KG1 (cell line): Measurements from ENCODE around the gene TTC14.
"Not testable (repeated sequence)": the region's sequence is repeated elsewhere in the genome, so short reads cannot be mapped to it uniquely, and the experiment has no call there.

Experiments used
- DNase-seq: peaks from one replicate; lab custom pipeline; 2025; lab: John Stamatoyannopoulos, UW

TTC14 gene, protein sequence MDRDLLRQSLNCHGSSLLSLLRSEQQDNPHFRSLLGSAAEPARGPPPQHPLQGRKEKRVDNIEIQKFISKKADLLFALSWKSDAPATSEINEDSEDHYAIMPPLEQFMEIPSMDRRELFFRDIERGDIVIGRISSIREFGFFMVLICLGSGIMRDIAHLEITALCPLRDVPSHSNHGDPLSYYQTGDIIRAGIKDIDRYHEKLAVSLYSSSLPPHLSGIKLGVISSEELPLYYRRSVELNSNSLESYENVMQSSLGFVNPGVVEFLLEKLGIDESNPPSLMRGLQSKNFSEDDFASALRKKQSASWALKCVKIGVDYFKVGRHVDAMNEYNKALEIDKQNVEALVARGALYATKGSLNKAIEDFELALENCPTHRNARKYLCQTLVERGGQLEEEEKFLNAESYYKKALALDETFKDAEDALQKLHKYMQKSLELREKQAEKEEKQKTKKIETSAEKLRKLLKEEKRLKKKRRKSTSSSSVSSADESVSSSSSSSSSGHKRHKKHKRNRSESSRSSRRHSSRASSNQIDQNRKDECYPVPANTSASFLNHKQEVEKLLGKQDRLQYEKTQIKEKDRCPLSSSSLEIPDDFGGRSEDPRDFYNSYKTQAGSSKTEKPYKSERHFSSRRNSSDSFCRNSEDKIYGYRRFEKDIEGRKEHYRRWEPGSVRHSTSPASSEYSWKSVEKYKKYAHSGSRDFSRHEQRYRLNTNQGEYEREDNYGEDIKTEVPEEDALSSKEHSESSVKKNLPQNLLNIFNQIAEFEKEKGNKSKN

DNA sequence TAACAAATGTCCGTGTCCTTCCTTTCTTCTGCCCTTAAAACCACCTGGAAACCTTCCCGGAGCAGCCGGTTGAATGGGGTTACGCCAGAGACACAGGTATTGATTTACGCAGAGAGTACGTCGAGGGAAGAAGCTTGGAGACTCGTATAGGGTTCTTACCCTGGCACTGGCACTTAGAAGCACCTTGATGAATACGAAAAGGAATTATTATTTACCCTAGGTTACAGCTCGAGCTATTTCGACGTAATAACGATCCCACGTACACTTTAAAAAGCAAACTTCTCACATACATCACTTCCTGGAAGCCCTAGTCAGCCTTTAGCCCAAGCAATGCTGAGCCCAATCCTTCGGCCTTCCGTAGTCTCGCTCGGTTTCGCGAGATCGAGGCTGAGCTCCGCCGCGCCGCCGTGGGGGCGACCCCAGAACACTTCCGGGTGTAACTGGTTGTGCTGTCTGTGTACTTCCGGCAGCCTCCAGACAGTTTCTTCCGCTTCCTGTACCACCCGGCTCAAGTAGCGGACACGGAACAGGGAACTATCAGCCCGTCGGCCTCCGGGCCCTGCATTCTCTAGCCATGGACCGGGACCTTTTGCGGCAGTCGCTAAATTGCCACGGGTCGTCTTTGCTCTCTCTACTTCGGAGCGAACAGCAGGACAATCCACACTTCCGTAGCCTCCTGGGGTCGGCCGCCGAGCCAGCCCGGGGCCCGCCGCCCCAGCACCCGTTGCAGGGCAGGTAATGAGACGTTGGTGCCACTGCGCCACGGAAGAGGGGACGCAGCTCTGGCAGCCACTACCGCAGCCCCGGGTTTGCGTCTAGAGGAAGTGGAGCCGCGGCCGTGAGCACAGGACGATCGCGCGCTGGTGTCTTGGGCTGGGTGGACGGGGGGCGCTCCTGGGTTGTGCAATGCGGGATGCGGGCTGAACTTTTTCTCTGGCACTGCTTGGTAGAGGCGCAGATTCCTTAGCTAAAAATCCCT, at the start of gene TTC14:
TSS of gene TTC14 (plus strand) at position 476 of the 979 bp plus-strand sequence. CDS start at position 575, 99 bp downstream.
- DNase-seq, result peak; percentile 80

DNA sequence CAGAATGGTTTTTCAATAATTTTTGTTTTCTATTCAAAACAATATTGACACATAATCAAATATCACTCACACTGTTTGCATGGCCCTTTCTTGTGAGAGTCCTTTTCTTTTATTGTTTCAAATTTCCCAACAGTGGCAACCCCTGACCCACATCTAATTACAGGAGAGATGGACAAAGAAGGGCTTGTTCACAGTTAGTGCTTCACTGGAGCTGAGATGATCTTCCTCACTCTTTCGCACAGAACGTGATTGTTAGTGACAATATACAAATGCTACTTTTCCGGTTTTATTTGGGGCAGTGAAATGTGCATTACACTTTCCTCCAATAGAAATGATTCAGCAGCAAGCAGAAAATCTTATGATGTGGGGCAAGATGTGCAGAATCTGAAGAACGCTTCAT, 38.6 kb upstream of the TTC14 start:
- no peak for DNase-seq

DNA sequence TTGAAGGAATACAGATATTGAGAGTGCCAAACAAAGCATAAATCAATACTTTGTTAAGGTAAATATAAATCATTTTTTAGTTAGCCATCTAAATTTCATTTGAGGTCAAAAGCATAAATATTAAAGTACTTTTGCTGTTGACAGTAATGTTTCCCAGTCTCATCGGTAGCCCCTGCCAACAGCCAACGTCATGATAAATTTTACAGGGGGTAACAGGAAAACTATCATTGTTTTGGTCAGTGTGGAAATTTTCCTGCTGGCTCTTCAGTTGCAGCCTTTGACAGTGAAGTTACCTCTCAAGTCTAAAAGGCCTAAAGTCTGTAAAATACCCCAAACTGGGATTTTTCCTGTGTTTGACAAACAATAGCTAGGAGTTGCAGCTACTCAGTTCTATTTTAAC, 37.3 kb upstream of the TTC14 start:
- no peak for DNase-seq

DNA sequence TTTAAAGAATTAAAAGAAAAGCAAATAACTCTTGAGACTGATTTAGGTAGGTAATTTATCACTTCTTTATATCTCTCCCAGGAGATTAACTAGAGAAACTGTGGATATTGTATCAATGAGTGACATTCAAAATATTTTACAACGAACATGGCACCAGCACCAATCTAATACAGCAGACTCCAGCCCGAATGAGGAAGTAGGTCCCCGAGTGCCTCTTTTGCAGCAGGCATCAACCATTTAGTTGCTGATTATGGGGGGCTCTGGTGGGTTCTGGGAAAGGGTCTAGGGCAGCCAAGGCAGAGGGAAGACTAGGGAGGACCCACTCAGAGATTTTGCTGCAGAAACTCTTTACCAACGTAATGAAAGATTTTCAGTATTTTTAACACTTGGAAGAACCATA, 31.7 kb upstream of the TTC14 start:
- no peak for DNase-seq

DNA sequence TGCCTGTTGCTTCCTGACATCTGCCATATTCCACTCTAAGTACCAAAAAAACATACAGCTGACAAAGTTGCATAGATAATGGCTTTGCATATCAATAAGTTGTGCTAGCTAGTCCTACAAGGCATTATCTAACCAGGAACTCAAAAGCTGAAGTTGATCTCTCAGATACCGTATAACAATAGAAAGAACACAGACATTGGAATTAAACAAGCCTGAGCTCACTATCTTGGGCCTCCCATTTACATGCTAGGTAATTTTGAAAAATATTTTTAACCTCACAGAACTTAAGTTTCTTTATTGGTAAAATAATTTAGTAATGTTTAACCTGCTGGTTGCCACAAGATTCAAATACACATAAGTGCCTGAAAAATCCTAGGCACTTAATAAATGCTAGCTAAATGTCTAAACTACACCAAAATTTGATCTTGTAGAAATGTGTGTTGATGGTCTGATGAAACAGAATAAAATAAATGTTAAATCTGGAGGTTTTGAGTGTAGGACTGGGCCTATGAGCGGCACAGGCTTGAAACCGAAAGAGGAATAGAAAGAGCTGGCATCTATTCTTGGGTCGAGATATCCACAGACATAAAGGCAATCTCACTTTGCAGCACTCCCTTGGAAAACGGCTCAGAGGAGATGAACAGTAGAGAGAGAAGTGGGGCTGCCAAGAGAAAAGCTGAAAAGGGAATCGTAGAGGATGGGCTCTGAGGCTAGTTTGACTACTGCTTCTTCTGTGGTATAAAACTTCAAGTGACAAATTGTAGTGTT, 29.9 kb upstream of the TTC14 start:
- no peak for DNase-seq

DNA sequence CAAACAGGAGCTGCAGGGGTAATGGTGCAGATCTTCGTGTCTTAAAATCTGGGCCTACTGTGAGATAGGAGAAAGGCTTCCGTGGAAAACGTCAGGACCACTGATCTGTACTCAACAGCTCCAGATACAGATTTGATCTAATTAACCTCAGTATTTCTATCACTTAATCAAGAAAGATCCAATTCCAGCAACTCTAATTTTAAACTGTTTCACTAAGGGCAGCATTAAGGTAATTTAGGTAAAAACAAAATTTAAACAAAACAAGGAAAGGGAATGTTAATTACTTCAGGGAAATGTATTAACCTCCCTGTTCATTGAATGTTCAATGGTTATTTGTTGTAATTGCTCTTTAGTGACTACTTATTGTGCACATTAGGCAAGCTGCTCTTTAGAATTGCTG, 26.4 kb upstream of the TTC14 start:
- DNase-seq, result no peak

DNA sequence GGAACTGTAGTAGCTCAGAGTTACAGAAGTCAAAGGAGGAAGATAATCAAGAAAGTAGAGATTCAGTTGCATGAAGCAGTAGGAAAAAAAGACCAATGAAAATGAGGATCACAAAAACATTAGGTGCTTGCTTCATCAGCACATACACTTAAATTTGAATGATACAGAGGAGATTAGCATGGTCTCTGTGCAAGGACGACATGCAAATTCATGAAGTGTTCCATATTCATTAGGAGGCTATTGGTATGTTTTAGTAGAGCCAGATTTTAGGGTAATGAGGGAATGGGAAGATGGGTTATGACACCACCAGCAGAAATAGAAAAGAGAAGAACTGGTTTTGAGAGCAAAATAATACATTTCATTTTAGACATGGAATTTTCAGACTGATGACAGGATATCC, 21.0 kb upstream of the TTC14 start:
- no peak for DNase-seq

DNA sequence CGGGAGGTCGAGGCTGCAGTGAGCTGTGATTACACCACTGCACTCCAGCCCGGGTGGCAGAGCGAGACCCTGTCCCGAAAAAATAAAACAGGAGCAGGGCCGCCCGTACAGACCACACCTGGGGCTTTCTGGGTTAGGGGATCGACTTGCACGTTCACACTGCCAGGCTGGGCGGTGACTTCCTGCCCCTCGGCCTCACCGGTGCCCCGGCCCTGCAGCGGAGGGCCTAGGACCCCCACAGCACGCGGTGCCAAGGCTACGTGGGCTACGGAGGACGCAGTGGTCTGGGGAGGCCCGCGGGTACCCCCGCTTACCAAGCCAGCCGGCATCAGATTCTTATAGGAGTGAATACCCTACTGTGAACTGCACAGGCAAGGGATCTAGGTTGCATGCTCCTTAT, 11.6 kb upstream of the TTC14 start:
- no peak for DNase-seq

DNA sequence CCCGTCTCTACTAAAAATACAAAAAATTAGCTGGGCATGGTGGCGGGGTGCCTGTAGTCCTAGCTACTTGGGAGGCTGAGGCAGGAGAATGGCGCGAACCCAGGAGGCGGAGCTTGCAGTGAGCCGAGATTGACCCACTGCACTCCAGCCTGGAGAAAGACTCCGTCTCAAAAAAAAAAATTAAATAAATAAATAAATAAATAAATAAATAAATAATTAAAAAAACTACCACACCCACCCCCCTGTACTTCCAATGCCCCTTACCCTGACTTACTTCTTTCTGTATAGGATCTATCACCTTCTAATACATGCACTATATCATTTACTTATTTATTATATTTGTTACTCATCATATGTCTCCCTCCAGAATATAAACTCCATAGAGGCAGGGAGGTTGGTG, 8.3 kb upstream of the TTC14 start:
- not testable (repeated sequence) for DNase-seq

DNA sequence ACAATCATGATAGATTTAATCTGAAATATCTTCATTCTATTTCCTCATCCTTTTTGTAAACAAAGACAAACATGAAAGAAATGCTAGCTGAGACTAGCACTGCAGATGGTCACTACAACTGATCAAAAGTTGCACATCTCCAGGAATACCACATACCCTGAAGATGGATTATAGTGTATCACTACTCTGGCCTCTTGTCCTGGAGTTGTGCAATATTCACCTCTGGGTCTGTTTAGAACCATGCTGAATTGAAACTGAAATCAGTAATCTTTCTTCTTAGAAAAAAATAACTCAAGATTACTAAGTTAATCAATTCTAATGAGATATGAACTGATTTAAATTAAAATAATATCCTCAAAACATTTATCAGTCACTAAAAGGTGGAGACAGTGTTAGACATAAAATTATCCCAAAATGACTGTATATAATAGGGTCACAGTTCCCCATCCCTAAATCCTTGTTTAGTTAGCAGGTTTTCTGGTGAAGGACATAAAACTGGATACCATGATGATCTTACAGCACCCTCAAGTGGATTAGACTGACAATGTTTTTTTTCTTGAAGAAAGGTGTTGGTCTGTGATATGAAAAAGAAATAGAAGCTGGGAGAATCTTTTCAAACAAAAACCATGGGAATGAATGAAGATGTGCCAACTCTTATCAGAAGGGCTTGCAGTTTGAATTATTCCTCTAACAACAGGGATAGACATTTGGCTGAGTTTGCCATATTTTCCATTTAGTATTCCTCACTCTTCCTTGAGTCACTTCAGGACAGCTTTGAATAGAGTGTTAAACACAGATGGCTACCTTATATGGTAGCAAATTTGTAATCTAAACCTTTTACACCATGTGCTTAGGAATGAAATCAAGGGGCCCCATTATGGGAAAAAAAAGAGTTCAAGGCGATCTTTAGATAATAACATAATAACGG, 7.1 kb upstream of the TTC14 start:
- no peak for DNase-seq

DNA sequence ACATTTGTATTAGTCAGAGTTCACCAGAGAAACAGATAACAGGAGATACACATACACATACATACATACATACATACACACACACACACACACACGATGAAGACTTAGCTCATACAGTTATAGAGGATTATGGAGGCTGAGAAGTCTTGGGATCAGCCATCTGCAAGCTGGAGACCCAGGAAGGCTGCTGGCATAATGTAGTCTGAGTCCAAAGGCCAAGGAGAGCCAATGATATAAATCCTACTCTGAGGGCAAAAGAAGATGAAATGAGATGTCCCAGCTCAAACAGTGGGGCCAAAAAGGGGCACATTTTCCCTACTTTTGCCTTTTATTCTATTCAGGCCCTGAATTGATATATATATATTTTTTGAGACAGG, 6.4 kb upstream of the TTC14 start:
- no peak for DNase-seq

DNA sequence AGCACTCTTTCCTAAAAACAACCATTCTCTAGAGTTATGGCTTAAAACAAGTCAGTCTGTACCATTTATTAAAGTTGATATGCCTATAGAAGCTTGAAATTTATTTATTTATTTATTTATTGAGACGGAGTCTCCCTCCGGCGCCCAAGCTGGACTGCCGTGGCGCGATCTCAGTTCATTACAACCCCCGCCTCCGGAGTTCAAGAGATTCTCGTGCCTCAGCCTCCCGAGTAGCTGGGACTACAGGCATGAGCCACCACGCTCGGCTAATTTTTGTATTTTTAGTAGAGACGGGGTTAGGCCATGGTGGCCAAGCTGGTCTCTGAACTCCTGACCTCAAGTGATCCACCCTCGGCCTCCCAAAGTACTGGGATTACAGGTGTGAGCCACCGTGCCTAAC, 1.5 kb upstream of the TTC14 start:
- no peak for DNase-seq

DNA sequence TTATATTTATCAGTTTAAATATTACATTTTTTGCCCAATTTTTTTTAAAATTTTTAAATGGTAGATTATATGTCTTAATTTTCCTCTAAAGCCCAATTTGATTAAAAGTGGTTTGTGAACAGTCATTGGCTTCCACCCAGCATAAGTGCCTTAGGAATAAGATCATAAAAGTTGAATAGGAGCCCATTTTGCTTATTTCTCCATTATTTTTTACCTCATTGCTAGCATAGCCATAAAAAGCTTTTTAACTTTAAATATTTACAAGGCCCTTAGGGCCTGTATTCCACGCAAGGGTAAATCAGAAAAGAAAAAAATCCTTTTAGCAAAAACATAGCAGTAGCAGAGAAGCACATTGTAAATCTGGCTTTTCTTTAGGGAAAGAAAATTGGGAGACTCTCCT, 9.0 kb downstream of the TTC14 start:
- DNase-seq, result no peak

DNA sequence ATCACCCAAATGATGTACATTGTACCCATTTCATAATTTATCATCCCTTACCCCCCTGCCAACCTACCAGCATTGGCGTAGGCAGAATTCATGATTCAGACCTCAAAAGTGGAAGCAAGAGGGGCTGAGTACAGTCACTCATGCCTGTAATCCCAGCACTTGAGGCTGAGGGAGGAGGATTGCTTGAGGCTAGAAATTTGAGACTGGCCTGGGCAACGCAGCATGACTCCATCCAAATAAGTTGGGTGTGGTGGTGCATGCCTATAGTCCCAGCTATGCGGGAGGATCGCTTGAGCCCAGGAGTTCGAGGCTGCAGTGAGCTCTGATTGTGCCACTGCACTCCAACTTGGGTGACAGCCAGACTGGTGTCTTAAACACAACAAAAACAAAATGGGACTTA, 10.4 kb downstream of the TTC14 start:
- DNase-seq, result no peak

DNA sequence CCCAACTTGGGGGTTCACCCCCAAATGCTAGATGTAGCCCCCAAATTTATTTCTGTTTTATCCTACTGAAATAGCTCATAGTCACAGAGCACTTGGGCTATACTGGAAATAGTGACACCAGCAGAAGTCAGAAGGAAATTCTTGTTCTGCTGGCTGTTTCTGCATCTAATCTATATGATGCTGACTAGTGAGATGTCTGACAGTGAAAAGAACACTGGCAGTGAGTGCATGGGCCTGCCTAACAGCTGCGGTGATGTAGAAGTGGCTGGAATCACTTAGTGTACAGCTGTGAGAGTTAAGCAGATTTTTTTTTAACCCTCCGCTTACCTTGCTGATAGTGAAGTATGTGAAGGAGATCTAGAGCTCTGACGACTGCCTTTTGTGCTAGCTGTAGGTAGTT, 14.0 kb downstream of the TTC14 start:
- no peak for DNase-seq

DNA sequence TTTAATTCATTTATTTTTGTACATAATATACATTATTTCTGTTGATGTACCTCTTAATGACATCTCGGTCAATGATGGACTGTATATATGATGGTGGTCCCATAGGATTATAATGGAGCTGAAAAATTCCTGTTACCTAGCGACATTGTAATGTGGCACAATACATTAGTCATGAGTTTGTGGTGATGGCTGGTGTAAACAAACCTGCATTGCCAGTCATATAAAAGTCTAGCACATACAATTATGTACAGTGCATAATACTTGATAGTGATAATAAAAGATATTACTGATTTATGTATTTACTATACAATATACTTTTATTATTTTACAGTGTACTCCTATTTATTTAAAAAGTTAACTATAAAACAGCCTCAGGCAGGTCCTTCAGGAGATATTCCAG, 15.1 kb downstream of the TTC14 start:
- no peak for DNase-seq

DNA sequence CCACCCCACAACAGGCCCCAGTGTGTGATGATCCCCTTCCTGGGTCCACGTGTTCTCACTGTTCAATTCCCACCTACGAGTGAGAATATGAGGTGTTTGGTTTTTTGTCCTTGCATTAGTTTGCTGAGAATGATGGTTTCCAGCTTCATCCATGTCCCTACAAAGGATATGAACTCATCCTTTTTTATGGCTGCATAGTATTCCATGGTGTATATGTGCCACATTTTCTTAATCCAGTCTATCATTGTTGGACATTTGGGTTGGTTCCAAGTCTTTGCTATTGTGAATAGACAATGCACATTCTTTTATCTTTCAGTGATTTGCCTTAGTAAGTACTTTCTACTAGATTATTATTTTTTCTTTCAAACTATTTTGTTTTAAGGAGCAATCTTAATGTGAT, 16.6 kb downstream of the TTC14 start:
- DNase-seq, result not testable (repeated sequence)

DNA sequence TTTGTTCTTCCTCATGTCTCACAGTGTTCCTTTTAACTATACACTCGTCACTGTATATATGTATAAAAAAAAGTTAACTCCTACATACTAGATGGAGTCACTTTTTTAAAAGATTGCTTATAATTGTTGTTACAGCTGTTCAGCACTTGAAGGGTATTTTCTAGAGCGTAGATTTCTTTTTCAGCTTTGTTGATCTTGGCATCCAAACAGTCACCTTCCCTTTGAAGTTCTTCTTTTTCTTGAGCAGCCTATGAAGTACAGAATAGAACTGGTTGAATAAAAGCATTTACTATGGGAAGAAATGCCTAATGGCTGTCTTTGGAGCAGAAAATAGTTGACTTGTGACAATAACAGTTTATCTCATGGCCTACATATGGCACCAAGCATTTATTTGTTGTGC, 17.8 kb downstream of the TTC14 start:
- no peak for DNase-seq

DNA sequence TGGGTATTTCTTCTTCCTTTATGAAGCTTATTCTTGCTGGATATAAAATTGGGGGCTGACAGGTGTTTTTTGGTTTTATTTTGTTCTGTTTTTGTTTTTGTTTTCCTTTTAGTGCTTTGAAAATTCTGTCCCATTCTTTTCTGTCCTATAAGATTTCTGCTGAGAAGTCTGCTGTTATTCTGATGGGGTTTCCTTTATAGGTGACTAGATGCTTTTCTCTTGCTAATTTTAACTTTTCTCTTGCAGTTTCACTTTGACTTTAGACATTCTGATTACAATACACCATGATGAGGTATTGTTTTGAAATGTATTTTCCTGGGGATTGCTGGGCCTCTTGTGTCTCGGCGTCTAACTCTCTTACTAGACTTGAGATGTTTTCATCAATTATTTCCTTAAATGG, 22.8 kb downstream of the TTC14 start:
- DNase-seq, result no peak

DNA sequence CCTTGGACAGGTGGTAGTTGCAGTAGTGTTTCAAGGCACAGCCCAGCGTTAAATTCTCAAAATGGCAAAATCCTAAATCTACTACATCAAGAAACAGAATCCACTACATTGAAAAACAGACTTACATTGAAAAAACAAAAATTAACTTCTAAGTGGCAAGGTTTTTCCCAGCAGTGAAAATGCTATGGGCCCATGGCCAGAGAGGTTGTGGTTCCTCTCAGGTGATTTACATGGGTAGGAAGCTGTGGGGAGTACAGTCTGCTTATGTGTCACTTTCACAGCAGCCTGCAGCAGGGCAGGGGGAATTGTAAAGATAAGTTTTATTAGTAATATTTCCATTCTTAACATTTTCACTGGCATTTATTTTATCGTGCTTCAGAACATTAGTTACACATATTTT, 24.9 kb downstream of the TTC14 start:
- DNase-seq, result no peak

DNA sequence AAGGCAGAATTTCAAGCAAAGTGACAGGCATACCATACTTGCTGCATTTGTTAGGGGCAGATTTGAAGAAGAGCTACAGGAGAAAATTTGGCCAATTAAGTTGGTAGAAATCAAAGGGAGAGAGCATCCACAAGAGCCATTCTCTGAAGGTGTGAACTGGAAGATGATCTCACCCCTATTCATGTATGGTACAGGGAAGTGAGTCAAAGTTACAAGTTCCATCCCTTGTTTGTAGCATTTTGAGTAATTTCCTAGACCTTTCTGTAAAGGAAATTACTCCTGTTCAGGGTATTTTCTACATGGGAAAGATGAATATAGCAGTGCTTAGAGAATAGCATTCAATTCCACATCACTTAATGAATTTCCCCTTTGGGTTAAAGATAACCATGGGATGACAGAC, 28.4 kb downstream of the TTC14 start:
- no peak for DNase-seq
